Activated T-cell treated with anti-CD3 and anti-CD28 coated beads for 4 hours (primary cell): Measurements from ENCODE around the gene CEP72.

Source experiments
- DNase-seq: peaks from one replicate; pipeline ENCODE4 v3.0.0-alpha.2; 2020

The CEP72 gene

DNA sequence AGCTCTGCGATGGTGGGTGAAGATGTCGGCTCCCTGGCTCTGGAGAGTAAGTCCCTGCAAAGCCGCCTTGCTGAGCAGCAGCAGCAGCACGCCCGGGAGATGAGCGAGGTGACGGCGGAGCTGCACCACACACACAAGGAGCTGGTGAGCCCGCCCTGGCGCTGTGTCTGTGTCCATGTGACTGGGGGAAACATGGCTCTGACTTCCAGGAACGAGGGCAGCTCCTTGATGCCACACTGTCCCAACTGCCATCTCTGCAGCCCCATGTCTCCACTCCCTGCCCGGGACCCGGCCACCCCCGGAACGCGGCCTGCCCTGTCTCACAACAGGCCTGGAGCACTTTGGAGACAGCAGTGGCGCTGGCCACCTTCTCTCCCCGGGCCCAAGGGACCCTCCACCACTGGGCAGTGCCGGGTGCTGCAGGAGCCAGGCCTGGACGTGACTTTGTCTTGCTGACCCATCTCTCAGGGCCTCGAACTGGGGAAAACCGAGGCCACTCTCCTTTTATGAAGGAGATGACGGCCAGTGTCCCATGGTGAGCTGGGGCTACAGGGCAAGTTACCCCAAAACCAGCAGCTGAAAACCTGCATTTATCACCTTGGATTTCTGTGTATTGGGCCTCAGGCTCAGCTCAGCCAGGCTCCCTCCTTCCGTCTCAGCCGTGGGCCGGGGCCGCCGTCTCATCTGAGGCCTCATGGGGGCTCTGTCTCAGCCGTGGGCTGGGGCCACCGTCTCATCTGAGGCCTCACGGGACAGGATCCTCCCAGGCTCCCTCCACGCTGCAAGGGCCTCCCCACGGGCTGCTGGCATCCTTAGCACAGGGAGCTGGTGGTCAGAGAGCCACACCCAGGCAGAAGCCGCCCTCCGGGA lies 28.6 kb downstream of the CEP72 start:
- no peak for DNase-seq

DNA sequence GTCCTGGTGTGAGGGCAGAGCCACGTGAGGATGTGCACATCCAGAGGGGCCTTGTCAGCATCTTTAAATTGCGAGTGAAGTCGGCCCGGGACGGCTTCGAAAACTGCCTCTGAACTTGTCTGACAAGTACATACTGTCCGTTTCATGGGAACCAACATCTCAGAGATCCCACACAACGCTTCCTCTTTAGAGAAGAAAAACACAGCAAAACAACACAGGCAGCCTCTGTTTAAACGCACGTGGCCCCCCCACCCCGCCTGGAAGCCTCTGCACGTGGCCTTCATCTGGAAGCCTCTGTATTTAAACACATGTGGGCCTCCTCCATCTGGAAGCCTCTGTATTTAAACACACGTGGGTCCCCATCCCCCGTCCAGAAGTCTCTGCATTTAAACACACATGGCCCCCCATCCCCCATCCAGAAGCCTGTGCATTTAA lies 29.2 kb downstream of the CEP72 start:
- DNase-seq = no peak

- no peak for DNase-seq
These were observed 30.3 kb downstream of the CEP72 start for GRCh38 chr5:642481-642880.

GRCh38 chr5:643351-643801 lies 31.2 kb downstream of the CEP72 start:
- DNase-seq = no peak

- no peak for DNase-seq
These were observed 31.7 kb downstream of the CEP72 start for GRCh38 chr5:643811-644271.

DNA sequence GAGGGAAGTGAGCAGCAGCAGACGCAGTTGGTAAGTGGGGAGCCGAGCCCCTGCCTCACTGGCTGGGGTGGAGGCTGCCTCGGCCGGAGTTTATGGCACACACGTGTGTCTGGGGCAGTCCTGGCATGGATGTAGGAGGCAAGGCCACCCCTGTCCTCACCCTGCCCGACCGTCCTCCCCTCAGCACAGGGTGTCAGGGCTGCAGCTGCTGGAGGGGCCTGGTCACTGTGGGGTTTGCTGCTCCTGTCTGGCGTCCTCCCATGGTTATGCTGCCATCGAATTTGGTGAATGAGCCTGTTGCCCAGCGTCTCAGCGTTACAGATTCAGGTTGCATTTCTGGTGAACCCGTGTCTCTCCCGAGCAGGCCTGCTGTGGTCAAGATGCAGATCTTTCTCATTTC lies 32.4 kb downstream of the CEP72 start:
- no peak for DNase-seq

GRCh38 chr5:644971-645370 lies 32.8 kb downstream of the CEP72 start:
- DNase-seq = no peak

DNA sequence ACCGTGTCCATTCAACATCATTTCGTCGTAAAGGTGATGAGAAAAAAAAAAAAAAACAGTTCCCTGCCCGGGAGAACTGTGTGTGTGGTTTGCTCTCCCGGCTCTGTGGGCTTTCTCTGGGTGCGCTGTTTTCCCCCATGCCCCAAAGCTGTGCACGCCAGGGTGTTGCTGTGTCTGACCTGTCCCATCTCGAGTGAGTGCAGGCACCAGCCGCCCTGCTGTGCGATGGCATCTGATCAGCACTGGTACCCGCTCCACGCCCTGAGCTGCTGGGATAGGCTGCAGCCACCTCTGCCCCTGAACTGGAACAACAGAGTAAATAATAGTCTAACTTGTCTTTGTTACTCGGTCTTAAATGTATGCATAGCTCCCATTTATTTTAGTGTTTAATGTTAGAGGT lies 33.3 kb downstream of the CEP72 start:
- no peak for DNase-seq

- DNase-seq = no peak
These were observed 34.5 kb downstream of the CEP72 start for GRCh38 chr5:646396-647201.

GRCh38 chr5:647311-647710 lies 35.2 kb downstream of the CEP72 start:
- DNase-seq = no peak

- no peak for DNase-seq
These were observed 35.6 kb downstream of the CEP72 start for GRCh38 chr5:647727-648126.

- no peak for DNase-seq
These were observed 39.3 kb downstream of the CEP72 start for GRCh38 chr5:651296-652022.

- no peak for DNase-seq
These were observed 39.9 kb downstream of the CEP72 start for GRCh38 chr5:652023-652515.

DNA sequence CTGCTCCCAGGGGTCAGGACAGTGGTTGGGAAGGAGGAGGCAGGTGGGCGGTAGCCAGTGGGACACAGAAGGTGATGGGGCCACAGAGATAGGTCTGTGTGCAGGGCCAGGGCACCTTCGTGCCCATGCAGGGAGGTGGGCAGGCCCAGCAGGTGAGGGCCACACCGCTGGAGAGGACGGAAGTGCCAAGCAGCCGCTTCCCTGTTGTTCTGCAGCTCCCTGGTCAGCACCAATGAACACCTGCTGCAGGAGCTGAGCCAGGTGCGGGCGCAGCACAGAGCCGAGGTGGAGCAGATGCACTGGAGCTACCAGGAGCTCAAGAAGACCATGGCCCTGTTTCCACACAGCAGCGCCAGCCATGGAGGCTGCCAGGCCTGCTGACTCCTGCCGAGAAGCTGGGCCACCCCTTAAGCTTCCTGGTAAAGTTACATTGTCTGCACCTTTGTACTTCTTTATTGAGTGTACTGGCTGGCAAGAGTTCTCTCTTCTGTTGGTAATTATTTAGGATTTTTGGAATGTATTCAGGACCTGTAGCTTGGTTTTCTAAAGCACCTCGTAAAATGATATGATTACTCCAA lies 40.7 kb downstream of the CEP72 start:
- DNase-seq = no peak

DNA sequence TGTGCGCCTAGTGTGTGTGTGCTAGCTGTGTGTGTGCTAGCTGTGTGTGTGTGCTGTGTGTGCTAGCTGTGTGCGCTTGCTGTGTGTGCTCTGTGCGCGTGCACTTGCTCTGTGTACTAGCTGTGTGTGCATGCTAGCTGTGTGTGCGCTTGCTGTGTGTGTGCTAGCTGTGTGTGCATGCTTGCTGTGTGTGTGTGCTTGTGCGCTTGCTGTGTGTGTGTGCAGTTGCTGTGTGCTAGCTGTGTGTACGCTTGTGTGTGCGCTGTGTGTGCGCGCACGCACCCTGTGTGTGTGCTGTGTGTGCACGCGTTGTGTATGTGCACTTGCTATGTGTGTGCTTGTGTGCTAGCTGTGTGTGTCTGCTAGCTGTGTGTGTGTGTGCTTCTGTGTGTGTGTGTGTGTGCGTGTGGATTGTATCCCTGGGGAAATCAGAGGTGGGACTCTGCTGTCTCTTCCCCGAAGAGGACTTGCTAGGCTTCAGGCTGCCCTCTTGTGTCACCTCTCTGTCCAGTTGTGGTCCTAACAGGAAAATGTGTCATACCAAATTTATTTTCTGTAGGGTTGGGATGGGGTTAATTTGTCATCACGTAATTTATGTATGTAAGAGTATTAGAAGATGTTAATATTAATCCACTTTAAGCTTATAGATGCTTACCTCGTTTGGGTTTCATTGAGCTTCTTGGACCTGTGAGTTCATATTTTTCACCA lies 42.1 kb downstream of the CEP72 start:
- no peak for DNase-seq

DNA sequence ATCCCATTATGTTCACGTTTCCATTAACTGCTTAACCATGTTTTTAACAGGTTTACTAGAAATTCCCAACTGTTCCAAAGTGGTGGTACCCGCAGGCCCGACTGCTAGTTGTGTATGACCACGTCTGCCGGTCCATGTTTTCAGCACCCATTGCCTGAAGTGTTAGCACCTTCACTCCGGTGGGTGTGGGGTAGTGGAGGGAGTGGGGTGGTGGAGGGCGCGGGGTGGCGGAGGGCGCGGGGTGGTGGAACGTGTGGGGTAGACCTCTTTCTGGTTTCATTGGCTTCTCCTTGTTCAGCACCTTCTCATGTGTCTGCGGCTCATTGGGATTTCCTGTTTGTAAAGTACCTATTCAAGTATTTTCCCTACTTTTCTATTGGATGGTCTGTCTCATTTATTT lies 43.3 kb downstream of the CEP72 start:
- no peak for DNase-seq

DNA sequence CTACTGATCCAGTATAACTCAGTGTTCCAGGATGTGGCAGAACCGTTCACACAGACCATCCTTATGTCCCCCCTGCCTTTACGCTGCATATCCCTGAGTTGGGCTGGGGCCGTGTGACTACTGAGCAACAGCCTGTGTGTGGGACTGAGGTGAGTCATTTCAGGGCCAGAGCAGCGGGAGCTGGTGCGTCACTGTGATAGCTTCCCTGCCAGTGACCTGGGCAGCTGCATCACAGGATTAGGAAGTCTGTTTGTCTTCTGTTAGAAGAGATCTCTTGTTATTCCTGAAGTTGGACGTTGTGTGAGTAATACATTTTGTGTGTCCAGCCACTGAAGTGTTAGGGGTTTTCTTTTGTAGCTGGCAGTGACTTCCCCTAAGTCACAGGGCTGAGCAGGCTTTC lies 45.4 kb downstream of the CEP72 start:
- DNase-seq = no peak

- no peak for DNase-seq
These were observed 46.0 kb downstream of the CEP72 start for GRCh38 chr5:658103-658502.

GRCh38 chr5:659496-660263 lies 47.5 kb downstream of the CEP72 start:
- no peak for DNase-seq

DNA sequence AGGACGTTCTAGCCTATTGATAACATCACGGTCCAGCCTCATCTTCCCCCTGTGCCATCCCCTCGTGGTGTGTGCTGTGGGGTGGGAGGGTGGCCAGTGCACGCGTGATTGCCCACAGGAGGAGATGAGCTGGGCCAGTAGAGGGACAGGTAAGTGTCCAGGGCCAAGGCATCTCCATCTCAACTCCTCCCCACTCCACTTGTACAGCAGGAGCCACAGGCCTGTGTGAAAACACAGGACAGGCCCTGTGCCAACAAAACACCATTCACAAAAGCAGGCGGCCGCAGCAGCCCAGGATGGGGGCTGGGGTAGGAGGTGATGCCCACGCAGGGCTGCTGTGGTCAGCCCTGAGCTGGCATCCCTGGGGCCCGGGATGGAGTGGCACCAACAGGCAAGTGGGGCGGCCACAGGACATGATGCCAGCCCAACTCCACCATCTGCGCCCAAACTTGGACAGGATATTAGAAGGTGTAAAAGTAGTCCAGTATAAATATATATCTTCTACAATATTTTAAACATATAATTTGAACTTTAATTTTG lies 48.4 kb downstream of the CEP72 start:
- DNase-seq = no peak
